K562 (cell line): Measurements from ENCODE around the gene BCL2L15. TPM values are rescaled to one million over a fixed set of nuclear protein-coding genes. Genes with fewer than 3 reads are reported as not detected.
A peak's percentile ranks its signal among the peaks of the same experiment; 100 is the strongest.

Experiments
- ATAC-seq: fragments of 200-7000 bp; cut with Tn5 transposase; 3 replicates; pipeline ENCODE4 v1.9.1; 2020; ENCODE audit warnings: moderate library complexity
- BruUV-seq: library from RNA; stranded (reverse); fragments of 400-500 nt; replicated peaks from 2 replicates; lab custom pipeline; 2021; lab: Mats Ljungman, UMichigan
- CTCF ChIA-PET: fragments of 300-600 bp; formaldehyde crosslinking; extraction: SDS; loops from one replicate; lab custom pipeline; 2021; ENCODE audit warnings: low intra/inter-chr PET ratio; lab: Yijun Ruan, JAX
- POLR2A ChIA-PET: fragments of 300-600, 350-650 bp; sonication (Branson Sonifier 250); formaldehyde crosslinking; extraction: SDS; loops from one replicate; lab custom pipeline; 2021; ENCODE audit warnings: antibody characterized with exemption, inconsistent platforms; lab: Yijun Ruan, JAX
- DNase-seq, 4 experiments: peaks; one replicate each; pipeline versions ENCODE4 v3.0.0 to v3.0.0-alpha.2; 2011 to 2018; ENCODE audit warnings: low spot score in 3 of 4, mixed read lengths in 3 of 4; ENCODE audit errors: extremely low read depth in 1 of 4
- FAIRE-seq: peaks from 2 replicates; lab custom pipeline; 2011; peaks lifted over from hg19 to GRCh38; lab: Jason Lieb, UNC
- H2AFZ ChIP-seq: 2 replicates; pipeline ENCODE4 v1.6.0; 2011; ENCODE audit warnings: low read depth, low read length, control low read depth, inconsistent platforms
- H3K27ac ChIP-seq: fragments of 200-600 bp; 3 replicates; pipeline ENCODE4 v1.8.0; 2011; ENCODE audit warnings: low read depth, mild to moderate bottlenecking, control low read depth, inconsistent platforms, low read length, moderate library complexity, mixed read lengths; ENCODE audit errors: extremely low read depth
- H3K27me3 ChIP-seq, 2 experiments: fragments of 300-600 bp in 1 of 2; 2 replicates in 1 of 2; 3 replicates in 1 of 2; pipeline versions ENCODE4 v1.6.0 to v1.8.0; 2011; ENCODE audit warnings: inconsistent platforms in 2 of 2, low read length in 2 of 2, mild to moderate bottlenecking in 1 of 2, mixed read lengths in 1 of 2, moderate library complexity in 1 of 2; ENCODE audit not compliant: control insufficient read depth in 2 of 2, insufficient read depth in 2 of 2
- H3K36me3 ChIP-seq: fragments of 300-600 bp; 3 replicates; pipeline ENCODE4 v1.8.0; 2011; ENCODE audit warnings: mild to moderate bottlenecking, low read length, inconsistent platforms; ENCODE audit not compliant: control insufficient read depth, insufficient read depth
- H3K4me1 ChIP-seq, 2 experiments: fragments of 200-600 bp in 1 of 2; replicated peaks in 1 of 2; 2 replicates in 1 of 2; 3 replicates in 1 of 2; pipeline versions ENCODE4 v1.5.1 to v1.8.0; 2011; ENCODE audit warnings: inconsistent platforms in 2 of 2, low read length in 2 of 2, mild to moderate bottlenecking in 1 of 2, mixed read lengths in 1 of 2, moderate library complexity in 1 of 2; ENCODE audit not compliant: control insufficient read depth in 2 of 2, insufficient read depth in 2 of 2
- H3K4me2 ChIP-seq: 2 replicates; pipeline ENCODE4 v1.6.1; 2011; ENCODE audit warnings: low read length, control low read depth, inconsistent platforms, mixed read lengths; ENCODE audit not compliant: insufficient read depth
- H3K4me3 ChIP-seq: fragments of 200-600 bp; sonication (generic), shearing (Covaris generic); 2 replicates; pipeline ENCODE4 v1.5.1; 2016; ENCODE audit warnings: control low read depth, inconsistent platforms
- H3K79me2 ChIP-seq: fragments of 200-600 bp; 3 replicates; pipeline ENCODE4 v1.8.0; 2011; ENCODE audit warnings: low read length, inconsistent platforms; ENCODE audit not compliant: control insufficient read depth, insufficient read depth
- H3K9ac ChIP-seq, 2 experiments: 2 replicates each; pipeline versions ENCODE4 v1.6.0 to v1.6.1; 2011; ENCODE audit warnings: low read depth in 2 of 2, low read length in 2 of 2, control low read depth in 1 of 2, inconsistent platforms in 1 of 2, mild to moderate bottlenecking in 1 of 2, mixed read lengths in 1 of 2; ENCODE audit not compliant: insufficient read depth in 1 of 2
- H3K9me1 ChIP-seq: one replicate; pipeline ENCODE4 v1.6.0; 2011; ENCODE audit warnings: inconsistent platforms, mild to moderate bottlenecking, low read length, moderate library complexity; ENCODE audit not compliant: control insufficient read depth, insufficient read depth
- H3K9me3 ChIP-seq: replicated peaks from 2 replicates; pipeline ENCODE4 v1.5.1; 2011; ENCODE audit warnings: low read depth, low read length, inconsistent platforms; ENCODE audit not compliant: control insufficient read depth, insufficient read depth
- H4K20me1 ChIP-seq: replicated peaks from 2 replicates; pipeline ENCODE4 v1.6.1; 2011; ENCODE audit warnings: low read length, inconsistent platforms, mixed read lengths; ENCODE audit not compliant: control insufficient read depth, insufficient read depth
- BRCA1 ChIP-seq, 2 experiments: fragments of 450-650 bp in 1 of 2; sonication (generic) in 1 of 2; formaldehyde crosslinking in 1 of 2; IDR thresholded peaks; 2 replicates each; pipeline versions ENCODE4 v1.5.0 to v1.6.1; 2017 to 2020; ENCODE audit warnings: mild to moderate bottlenecking in 1 of 2, missing genetic modification reagents in 1 of 2
- BRF1 ChIP-seq: IDR thresholded peaks from 3 replicates; pipeline ENCODE4 v1.6.1; 2011; ENCODE audit warnings: borderline replicate concordance, mild to moderate bottlenecking; ENCODE audit not compliant: insufficient read length; ENCODE audit errors: extremely low read depth
- CBFA2T3 ChIP-seq: fragments of 450-650 bp; IDR thresholded peaks from 2 replicates; pipeline ENCODE4 v1.6.1; 2017
- COPS2 ChIP-seq: fragments of 450-650 bp; conservative IDR thresholded peaks from 2 replicates; pipeline ENCODE4 v1.6.1; 2016; ENCODE audit warnings: mild to moderate bottlenecking, moderate library complexity
- CTBP1 ChIP-seq: fragments of 450-650 bp; IDR thresholded peaks from 2 replicates; pipeline ENCODE4 v1.6.1; 2016; ENCODE audit warnings: borderline replicate concordance
- EGR1 ChIP-seq: fragments of 450-650 bp; conservative IDR thresholded peaks from 2 replicates; pipeline ENCODE4 v1.6.1; 2017; ENCODE audit warnings: mild to moderate bottlenecking
- GABPB2 ChIP-seq: fragments of 250-450 bp; sonication (Bioruptor Pico); conservative IDR thresholded peaks from 2 replicates; pipeline ENCODE4 v1.5.1; 2021; ENCODE audit warnings: mild to moderate bottlenecking
- MEIS2 ChIP-seq: fragments of 450-650 bp; IDR thresholded peaks from 2 replicates; pipeline ENCODE4 v1.6.1; 2014; ENCODE audit warnings: mild to moderate bottlenecking; ENCODE audit not compliant: partially characterized antibody
- MIER1 ChIP-seq: fragments of 450-650 bp; IDR thresholded peaks from 2 replicates; pipeline ENCODE4 v1.6.1; 2016; ENCODE audit warnings: antibody characterized with exemption, mild to moderate bottlenecking, low read depth
- POLR2AphosphoS5 ChIP-seq: IDR thresholded peaks from 2 replicates; pipeline ENCODE4 v1.6.1; 2011; ENCODE audit warnings: mild to moderate bottlenecking, low read depth, low read length, moderate library complexity; ENCODE audit not compliant: control insufficient read depth, insufficient read depth
- SRSF1 ChIP-seq: fragments of 200-400 bp; formaldehyde crosslinking; IDR thresholded peaks from 2 replicates; pipeline ENCODE4 v1.6.1; 2017; ENCODE audit warnings: mild to moderate bottlenecking, low read depth, low read length, moderate library complexity
- ZEB2 ChIP-seq: fragments of 450-650 bp; IDR thresholded peaks from 2 replicates; pipeline ENCODE4 v1.6.1; 2016
- ZNF124 ChIP-seq: sonication (generic); formaldehyde crosslinking; IDR thresholded peaks from 2 replicates; pipeline ENCODE4 v1.8.1; 2022; ENCODE audit warnings: missing genetic modification reagents
- ZNF354B ChIP-seq: fragments of 250-450 bp; sonication (Bioruptor Pico); IDR thresholded peaks from 2 replicates; pipeline ENCODE4 v1.4.0; 2020
- ZNF436 ChIP-seq: fragments of 250-450, 450-650 bp; sonication (Bioruptor Pico); formaldehyde crosslinking; IDR thresholded peaks from 2 replicates; pipeline ENCODE4 v1.7.0; 2020; ENCODE audit warnings: mild to moderate bottlenecking
- ZNF785 ChIP-seq: fragments of 250-450 bp; sonication (Bioruptor Pico); IDR thresholded peaks from 2 replicates; pipeline ENCODE4 v1.4.0; 2020; ENCODE audit warnings: mild to moderate bottlenecking
- WGBS: fragments of 100-300 bp; shearing (Covaris generic); methylation state at CpG from one replicate; pipeline ENCODE4 v1.1.6; 2016; ENCODE audit warnings: low coverage, mixed read lengths; ENCODE audit not compliant: insufficient coverage; ENCODE audit errors: missing lambda C conversion rate; 5-methylcytosine and 5-hydroxymethylcytosine counted together
- in situ Hi-C: fragments of 300-500 bp; cut with MboI; formaldehyde crosslinking; loops from 4 replicates; pipeline ENCODE4 v1.15.0; 2018; ENCODE audit warnings: inconsistent platforms, mixed read lengths
- intact Hi-C: fragments of 100-400 bp; cut with micrococcal nuclease; formaldehyde crosslinking; loops from 2 replicates; pipeline ENCODE4 v1.14.2; 2022
- polyA plus RNA-seq, 8 experiments: library from polyadenylated mRNA; depleted of rRNA in 4 of 8; stranded (reverse) in 5 of 8; unstranded in 3 of 8; fragments of >200 nt; fragmentation: Nextera tagmentation in 2 of 8; fragmentation: Illumina TruSeq in 1 of 8; extraction: Ambion mirVana in 2 of 8; extraction: Trizol in 1 of 8; gene quantifications; 2 replicates each; pipeline versions ENCODE4 v1.2.1 to v1.2.3, GENCODE V29; 2011 to 2014; ENCODE audit warnings: inconsistent platforms in 1 of 8, missing spikeins in 1 of 8
- total RNA-seq, 7 experiments: library from RNA; depleted of rRNA in 6 of 7; stranded (reverse); fragments of >200 nt in 6 of 7; fragmentation: Illumina TruSeq in 2 of 7; extraction: Trizol in 2 of 7; gene quantifications; 2 replicates each; pipeline versions ENCODE4 v1.2.1 to v1.2.3, GENCODE V29; 2011 to 2021; ENCODE audit warnings: low replicate concordance in 1 of 7
- TF ChIP-seq, protein P1 (sequence below): sonication (generic); formaldehyde crosslinking; IDR thresholded peaks from 2 replicates; pipeline ENCODE4 v1.8.1; 2023; ENCODE audit warnings: mild to moderate bottlenecking, missing genetic modification reagents
- TF ChIP-seq, protein P2 (sequence below): IDR thresholded peaks from 3 replicates; pipeline ENCODE4 v1.6.1; 2011; ENCODE audit warnings: borderline replicate concordance, mild to moderate bottlenecking; ENCODE audit not compliant: insufficient read length, insufficient read depth

BCL2L15 gene
- total and polyA plus RNA-seq, 9 of the 15 experiments (the other 6 are each of a cell fraction or from before 2014, with no cell fraction given): 0.06 to 0.42 (median 0.28) TPM; not detected in 1

- Histone ChIP-seq H3K4me1 (peaks cover 10 to 19% of the 10 kb centered on the region in 2 experiments; a peak in 4 of 5 replicates), H2AFZ (peak overlapping the region; percentile 99), H4K20me1 (no peaks in the 10 kb centered on the region), H3K79me2 (peaks cover 44% of the 10 kb centered on the region), H3K4me2 (peak overlapping the region; percentile 100), H3K36me3 (peaks cover 56% of the 10 kb centered on the region), H3K9me1 (no peaks in the 10 kb centered on the region), H3K9me3 (no peaks in the 10 kb centered on the region), H3K27me3 (no peaks in the 10 kb centered on the region), H3K4me3 (peak overlapping the region; percentile 65), H3K9ac (peak overlapping the region; percentile 90 to 91), H3K27ac (peak overlapping the region; percentile 93)
- in situ Hi-C loops: no loop called here
- FAIRE-seq (no peak), DNase-seq (peak; percentile 34 to 49 (median 42)), ATAC-seq (no peak)
- 12% methylated on average over 7 of the region's 7 CpGs for WGBS
- ChIA-PET CTCF (interaction anchor here (0.7 to 3.7 kb wide), 2 partner anchors 44 to 68 kb away, joined by 3 to 23 read pairs; no protein-coding TSS in a partner anchor), POLR2A (interaction anchor here (0.6 to 3.8 kb wide), 13 partner anchors 8 to 142 kb away, joined by 3 to 64 read pairs (median 5); partner anchors contain the start of genes HIPK1 and RSBN1)
- intact Hi-C loops: no loop called here
- BruUV-seq: no TSS peak
- TF ChIP-seq SRSF1 (no peak), ZNF785 (CRISPR knock-in tag) (no peak), COPS2 (no peak), ZNF354B (no peak), CBFA2T3 (peak; percentile 66), EGR1 (peak; percentile 31; the same call in 1 of the 2 replicates), MEIS2 (no peak), BRCA1 (IDR thresholded peaks at IDR 0.05) (no peak), BRCA1 (CRISPR knock-in tag; IDR thresholded peaks at IDR 0.05) (no peak), ZNF124 (no peak), ZEB2 (no peak), BRF1 (no peak), POLR2AphosphoS5 (no peak), MIER1 (peak; percentile 7; the same call in 1 of the 2 replicates), ZNF436 (CRISPR knock-in tag) (no peak), GABPB2 (CRISPR knock-in tag) (no peak), CTBP1 (no peak)
- TF ChIP-seq, protein P1, sequence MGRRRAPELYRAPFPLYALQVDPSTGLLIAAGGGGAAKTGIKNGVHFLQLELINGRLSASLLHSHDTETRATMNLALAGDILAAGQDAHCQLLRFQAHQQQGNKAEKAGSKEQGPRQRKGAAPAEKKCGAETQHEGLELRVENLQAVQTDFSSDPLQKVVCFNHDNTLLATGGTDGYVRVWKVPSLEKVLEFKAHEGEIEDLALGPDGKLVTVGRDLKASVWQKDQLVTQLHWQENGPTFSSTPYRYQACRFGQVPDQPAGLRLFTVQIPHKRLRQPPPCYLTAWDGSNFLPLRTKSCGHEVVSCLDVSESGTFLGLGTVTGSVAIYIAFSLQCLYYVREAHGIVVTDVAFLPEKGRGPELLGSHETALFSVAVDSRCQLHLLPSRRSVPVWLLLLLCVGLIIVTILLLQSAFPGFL (CRISPR knock-in tag): 0 out of 2 replicates have a peak, but pooled peaks have one; percentile 26
- TF ChIP-seq, protein P2, sequence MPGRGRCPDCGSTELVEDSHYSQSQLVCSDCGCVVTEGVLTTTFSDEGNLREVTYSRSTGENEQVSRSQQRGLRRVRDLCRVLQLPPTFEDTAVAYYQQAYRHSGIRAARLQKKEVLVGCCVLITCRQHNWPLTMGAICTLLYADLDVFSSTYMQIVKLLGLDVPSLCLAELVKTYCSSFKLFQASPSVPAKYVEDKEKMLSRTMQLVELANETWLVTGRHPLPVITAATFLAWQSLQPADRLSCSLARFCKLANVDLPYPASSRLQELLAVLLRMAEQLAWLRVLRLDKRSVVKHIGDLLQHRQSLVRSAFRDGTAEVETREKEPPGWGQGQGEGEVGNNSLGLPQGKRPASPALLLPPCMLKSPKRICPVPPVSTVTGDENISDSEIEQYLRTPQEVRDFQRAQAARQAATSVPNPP: no peak
These were observed 16.3 kb upstream of the BCL2L15 start for GRCh38 chr1:113903501-113904292.
